RKO (cell line): ENCODE measurements around the gene IL17C.

ENCODE experiments used
- DNase-seq: peaks from one replicate; pipeline ENCODE4 v3.0.0-alpha.2; 2016; ENCODE audit warnings: low spot score

IL17C gene

DNA sequence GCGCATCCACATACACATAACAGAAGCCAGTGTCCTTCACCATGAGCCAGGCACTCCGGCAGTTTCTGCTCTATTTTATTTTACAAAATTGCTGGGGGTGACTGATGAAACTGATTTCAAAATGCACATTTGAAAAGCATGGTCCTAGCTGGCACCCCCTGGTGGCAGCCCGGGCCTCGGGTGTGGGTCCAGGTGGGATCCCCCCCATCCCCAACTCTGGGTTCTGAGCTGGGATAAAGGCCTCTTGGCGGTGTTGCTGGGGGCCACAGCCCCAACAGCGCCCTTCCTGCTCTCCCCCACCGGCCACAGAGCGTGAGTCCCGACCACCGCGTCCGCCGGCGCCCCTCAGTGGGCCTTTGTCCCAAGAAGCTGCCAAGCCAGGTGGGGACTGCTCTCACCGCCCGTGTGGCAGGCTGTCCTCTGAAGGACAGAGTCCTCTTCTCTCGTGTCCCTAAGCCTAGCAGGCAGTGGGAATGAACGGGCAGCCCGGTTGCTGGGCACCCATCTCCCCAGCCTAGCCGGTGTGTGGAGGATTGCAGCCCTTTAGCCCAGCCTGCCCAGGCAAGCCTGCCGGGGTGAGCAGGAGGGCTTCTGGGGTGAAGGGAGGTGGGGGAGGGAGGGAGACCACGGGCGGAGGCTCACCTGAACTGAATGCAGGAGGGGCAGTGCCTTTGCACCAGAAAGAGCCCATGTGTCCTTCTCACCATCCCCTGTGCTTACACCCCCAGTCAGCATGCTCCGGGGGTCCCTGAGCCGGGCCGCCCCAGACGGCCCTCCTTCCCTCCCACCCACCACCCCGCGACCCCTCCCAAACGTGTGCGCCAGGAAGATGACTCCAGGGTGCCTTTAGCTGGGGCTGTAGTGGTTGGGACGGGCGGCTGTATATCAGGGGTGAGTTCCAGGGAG is 47.0 kb downstream of the IL17C start:
- peak; percentile 56 for DNase-seq

GRCh38 chr16:88686062-88686438 is 47.7 kb downstream of the IL17C start:
- DNase-seq, result no peak

GRCh38 chr16:88686439-88687253 is 48.3 kb downstream of the IL17C start, which contains the start of gene SNAI3:
SNAI3 (minus strand) TSS chr16:88686507; CDS start chr16:88686406, 101 bp downstream.
- DNase-seq, result peak; percentile 80

DNA sequence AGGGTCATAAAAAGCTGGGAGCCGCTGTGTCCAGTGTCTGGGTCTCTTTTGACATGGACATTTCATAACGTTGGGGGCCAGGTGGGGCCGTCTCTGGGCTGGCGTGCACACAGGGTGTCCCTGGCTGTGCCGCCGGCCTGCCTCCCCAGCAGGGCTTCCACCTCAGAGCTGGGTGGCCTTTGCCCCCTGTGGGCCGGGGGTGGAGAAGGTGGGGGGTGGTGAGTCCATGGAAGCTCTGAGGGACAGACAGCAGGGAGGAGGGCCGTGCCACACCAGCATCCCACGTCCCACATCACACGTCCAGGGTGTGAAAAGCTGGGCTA is 48.8 kb downstream of the IL17C start:
- no peak for DNase-seq

DNA sequence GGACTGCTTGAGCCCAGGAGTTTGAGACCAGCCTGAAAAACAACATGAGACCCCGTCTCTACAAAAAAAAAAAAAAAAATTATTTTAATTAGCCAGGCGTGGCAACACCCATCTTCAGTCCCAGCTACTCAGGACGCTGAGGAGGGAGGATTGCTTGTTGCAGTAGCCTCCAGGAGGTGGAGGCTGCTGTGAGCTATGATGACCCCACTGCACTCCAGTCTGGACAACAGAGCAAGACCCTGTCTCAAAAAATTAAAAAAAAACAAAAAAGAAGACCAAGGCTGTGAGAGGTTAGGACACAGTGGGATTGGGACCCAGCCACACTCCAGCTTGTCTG is 49.3 kb downstream of the IL17C start:
- DNase-seq, result no peak

- DNase-seq, result no peak
These were observed 49.8 kb downstream of the IL17C start for GRCh38 chr16:88688013-88688778.
